ENCODE data around the gene GSTO1.

The GSTO1 gene

GRCh38 chr10:104277785-104278184 is 23.1 kb downstream of the GSTO1 start:
- no peak for DNase-seq

GRCh38 chr10:104279550-104280259 is 25.0 kb downstream of the GSTO1 start:
- DNase-seq = no peak

GRCh38 chr10:104281694-104282093 is 27.0 kb downstream of the GSTO1 start:
- no peak for DNase-seq

GRCh38 chr10:104284846-104285245 is 30.2 kb downstream of the GSTO1 start:
- DNase-seq = no peak

- DNase-seq = no peak
Observed at GRCh38 chr10:104286939-104287338, 32.2 kb downstream of the GSTO1 start.

- no peak for DNase-seq
Observed at GRCh38 chr10:104288355-104288754, 33.7 kb downstream of the GSTO1 start.

GRCh38 chr10:104291439-104291951 is 36.8 kb downstream of the GSTO1 start:
- peak; percentile 76 for DNase-seq

- no peak for DNase-seq
Observed at GRCh38 chr10:104293011-104293410, 38.3 kb downstream of the GSTO1 start.

GRCh38 chr10:104293781-104294321 is 39.2 kb downstream of the GSTO1 start:
- DNase-seq = no peak

GRCh38 chr10:104296687-104297436 is 42.2 kb downstream of the GSTO1 start:
- no peak for DNase-seq

- no peak for DNase-seq
Observed at GRCh38 chr10:104297697-104298660, 43.3 kb downstream of the GSTO1 start.

GRCh38 chr10:104299031-104299904 is 44.6 kb downstream of the GSTO1 start:
- no peak for DNase-seq

- DNase-seq = no peak
Observed at GRCh38 chr10:104300002-104300735, 45.5 kb downstream of the GSTO1 start.

- DNase-seq = no peak
Observed at GRCh38 chr10:104300736-104301292, 46.1 kb downstream of the GSTO1 start.

- DNase-seq = no peak
Observed at GRCh38 chr10:104301907-104302690, 47.4 kb downstream of the GSTO1 start.

- DNase-seq = no peak
Observed at GRCh38 chr10:104303594-104304355, 49.1 kb downstream of the GSTO1 start.

- no peak for DNase-seq
Observed at GRCh38 chr10:104304356-104304745, 49.7 kb downstream of the GSTO1 start.

- no peak for DNase-seq
Observed at GRCh38 chr10:104304927-104305326, 50.2 kb downstream of the GSTO1 start.

GRCh38 chr10:104306897-104307296 is 52.2 kb downstream of the GSTO1 start:
- no peak for DNase-seq

Data from NCI-H1048 (cell line).